Lung (tissue), 12 donors: ENCODE measurements around the gene ACTN3. TPM values are rescaled to one million over a fixed set of nuclear protein-coding genes. Genes with fewer than 3 reads are reported as not detected.

Experiments
- ATAC-seq: fragments of 200-7000 bp; cut with Tn5 transposase; one replicate; pipeline ENCODE4 v1.9.1; 2020; ENCODE audit warnings: moderate number of reproducible peaks; ENCODE audit not compliant: insufficient read depth, low FRiP score
- DNase-seq, 3 donors: peaks; one replicate each; pipeline ENCODE4 v3.0.0-alpha.2; 2013 to 2017
- H3K27ac ChIP-seq, 2 donors: one replicate each; pipeline ENCODE4 v1.5.1; 2013; ENCODE audit warnings: mild to moderate bottlenecking in 2 of 2, moderate library complexity in 2 of 2, control low read depth in 1 of 2, inconsistent platforms in 1 of 2, low read depth in 1 of 2, low read length in 1 of 2
- H3K27me3 ChIP-seq, 3 donors: one replicate each; pipeline ENCODE4 v1.5.1; 2013; ENCODE audit warnings: low read length in 2 of 3; ENCODE audit not compliant: control insufficient read depth in 3 of 3, insufficient read depth in 3 of 3
- H3K36me3 ChIP-seq, 4 donors: one replicate each; pipeline ENCODE4 v1.5.1; 2013; ENCODE audit warnings: low read length in 4 of 4, mild to moderate bottlenecking in 1 of 4, moderate library complexity in 1 of 4; ENCODE audit not compliant: control insufficient read depth in 4 of 4, insufficient read depth in 4 of 4
- H3K4me1 ChIP-seq, 5 donors: one replicate each; pipeline ENCODE4 v1.5.1; 2013; ENCODE audit warnings: low read length in 5 of 5, mild to moderate bottlenecking in 2 of 5, moderate library complexity in 1 of 5; ENCODE audit not compliant: control insufficient read depth in 5 of 5, insufficient read depth in 5 of 5
- H3K4me3 ChIP-seq: one replicate; pipeline ENCODE4 v1.5.1; 2013; ENCODE audit warnings: mild to moderate bottlenecking, control low read depth, moderate library complexity
- H3K9ac ChIP-seq, 2 donors: one replicate each; pipeline ENCODE4 v1.5.1; 2013; ENCODE audit warnings: low read length in 2 of 2, control low read depth in 1 of 2; ENCODE audit not compliant: insufficient read depth in 1 of 2
- H3K9me3 ChIP-seq, 4 donors: one replicate each; pipeline ENCODE4 v1.5.1; 2013; ENCODE audit warnings: low read length in 3 of 4, mild to moderate bottlenecking in 1 of 4, moderate library complexity in 1 of 4; ENCODE audit not compliant: control insufficient read depth in 4 of 4, insufficient read depth in 3 of 4
- WGBS, 2 donors: extraction: QIAGEN DNeasy Blood & Tissue Kit; methylation state at CpG; one replicate each; pipeline ENCODE4 v1.1.7; 2013; 5-methylcytosine and 5-hydroxymethylcytosine counted together
- polyA plus RNA-seq, 2 donors: library from polyadenylated mRNA; stranded (reverse); fragments of 200-250 nt; gene quantifications; one replicate each; pipeline ENCODE4 v1.2.1, GENCODE V29; 2013
- total RNA-seq, 2 donors: library from RNA; depleted of rRNA in 1 of 2; stranded (reverse); fragments of >200 nt in 1 of 2; gene quantifications; one replicate each; pipeline ENCODE4 v1.2.1, GENCODE V29; 2014 to 2021
- TF ChIP-seq, protein P1 (sequence below): IDR thresholded peaks from 2 replicates; pipeline ENCODE4 v1.5.1; 2012; ENCODE audit warnings: mild to moderate bottlenecking; ENCODE audit errors: control extremely low read depth, extremely low read depth
- donor health status: control.
- donor health status: control.
- donor health status: Bipolar disorder and iron deficiency.
- donor health status: healthy.
- donor health status: DM: yes; HTN: yes; CAD: no.

The ACTN3 gene
- total and polyA plus RNA-seq, 4 donors = 0.04 to 0.15 (median 0.07) TPM; not detected in 1

DNA sequence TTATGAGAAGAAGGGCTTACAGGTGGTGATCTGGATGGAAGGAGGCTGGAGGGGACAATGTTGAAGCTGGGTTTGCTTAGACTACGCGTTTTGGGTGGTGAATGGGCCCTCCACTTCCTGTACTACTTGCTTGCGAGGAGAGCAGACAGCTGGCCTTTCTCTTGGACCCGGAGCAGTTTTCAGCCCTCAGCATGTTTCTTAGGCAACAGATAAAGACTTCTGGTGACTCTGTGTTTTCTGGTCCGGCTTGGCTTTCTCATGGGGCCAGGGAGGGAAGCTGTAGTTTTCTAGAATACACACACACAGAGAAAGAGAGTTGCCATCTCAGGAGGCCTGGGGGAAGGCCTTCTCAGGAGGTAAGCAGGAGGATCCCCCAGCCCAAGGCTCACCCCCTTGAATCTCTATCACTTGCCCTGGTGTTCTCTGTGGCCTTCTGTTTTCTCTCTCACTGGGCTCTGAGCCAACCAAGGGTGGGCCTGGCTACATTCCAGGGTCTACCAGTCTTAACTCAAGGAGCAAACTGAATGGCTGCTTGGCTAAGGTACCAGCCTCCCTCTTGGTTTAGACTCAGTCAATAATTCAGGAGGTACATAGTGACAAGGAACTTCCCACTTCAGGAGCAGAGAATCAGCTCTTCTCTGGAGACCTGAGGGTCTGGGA, 48.7 kb downstream of the ACTN3 start:
- no peak for ATAC-seq
- DNase-seq = peak; percentile 87 to 97 (median 94)
- peak overlapping the region; percentile 57 to 94 for H3K9ac ChIP-seq
- no peaks in the 10 kb centered on the region for H3K9me3 ChIP-seq
- peaks cover 0 to 30% (median 15%) of the 10 kb centered on the region in 5 donors for H3K4me1 ChIP-seq
- TF ChIP-seq, protein P1, sequence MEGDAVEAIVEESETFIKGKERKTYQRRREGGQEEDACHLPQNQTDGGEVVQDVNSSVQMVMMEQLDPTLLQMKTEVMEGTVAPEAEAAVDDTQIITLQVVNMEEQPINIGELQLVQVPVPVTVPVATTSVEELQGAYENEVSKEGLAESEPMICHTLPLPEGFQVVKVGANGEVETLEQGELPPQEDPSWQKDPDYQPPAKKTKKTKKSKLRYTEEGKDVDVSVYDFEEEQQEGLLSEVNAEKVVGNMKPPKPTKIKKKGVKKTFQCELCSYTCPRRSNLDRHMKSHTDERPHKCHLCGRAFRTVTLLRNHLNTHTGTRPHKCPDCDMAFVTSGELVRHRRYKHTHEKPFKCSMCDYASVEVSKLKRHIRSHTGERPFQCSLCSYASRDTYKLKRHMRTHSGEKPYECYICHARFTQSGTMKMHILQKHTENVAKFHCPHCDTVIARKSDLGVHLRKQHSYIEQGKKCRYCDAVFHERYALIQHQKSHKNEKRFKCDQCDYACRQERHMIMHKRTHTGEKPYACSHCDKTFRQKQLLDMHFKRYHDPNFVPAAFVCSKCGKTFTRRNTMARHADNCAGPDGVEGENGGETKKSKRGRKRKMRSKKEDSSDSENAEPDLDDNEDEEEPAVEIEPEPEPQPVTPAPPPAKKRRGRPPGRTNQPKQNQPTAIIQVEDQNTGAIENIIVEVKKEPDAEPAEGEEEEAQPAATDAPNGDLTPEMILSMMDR = no peak
- peaks cover 3 to 17% (median 11%) of the 10 kb centered on the region in 4 donors for H3K36me3 ChIP-seq
- 44 to 64% methylated on average over 5 of the region's 5 CpGs for WGBS, 2 donors
- H3K27me3 ChIP-seq = no peaks in the 10 kb centered on the region
- no peak overlapping the region for H3K4me3 ChIP-seq
- H3K27ac ChIP-seq = peak overlapping the region; percentile 8 to 22

DNA sequence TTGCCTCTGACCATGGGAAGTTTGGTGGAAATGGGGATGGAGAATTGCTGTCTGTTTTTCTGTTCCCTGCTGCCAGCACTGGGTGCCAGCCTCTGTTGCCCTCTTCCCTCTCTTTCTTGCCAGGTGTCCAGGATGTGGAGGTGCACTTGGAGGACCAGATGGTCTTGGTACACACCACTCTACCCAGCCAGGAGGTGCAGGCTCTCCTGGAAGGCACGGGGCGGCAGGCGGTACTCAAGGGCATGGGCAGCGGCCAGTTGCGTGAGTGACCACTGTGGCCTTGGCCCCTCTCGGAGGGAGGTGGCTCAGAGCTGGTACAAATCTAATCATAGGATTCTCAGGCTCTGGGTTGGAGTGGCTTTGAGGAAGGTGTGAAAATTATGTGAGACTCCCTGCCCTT, 52.3 kb downstream of the ACTN3 start:
- Histone ChIP-seq H3K9me3 (peaks cover 0 to 2% (median 0%) of the 10 kb centered on the region in 4 donors), H3K27ac (no peak overlapping the region), H3K4me1 (peaks cover 0 to 17% (median 10%) of the 10 kb centered on the region in 5 donors), H3K4me3 (no peak overlapping the region), H3K27me3 (no peaks in the 10 kb centered on the region), H3K9ac (no peak overlapping the region), H3K36me3 (peaks cover 3 to 29% (median 25%) of the 10 kb centered on the region in 4 donors)
- TF ChIP-seq, protein P1 = no peak
- no peak for DNase-seq
- no peak for ATAC-seq
- 95 to 97% methylated on average over 6 of the region's 6 CpGs for WGBS, 2 donors

DNA sequence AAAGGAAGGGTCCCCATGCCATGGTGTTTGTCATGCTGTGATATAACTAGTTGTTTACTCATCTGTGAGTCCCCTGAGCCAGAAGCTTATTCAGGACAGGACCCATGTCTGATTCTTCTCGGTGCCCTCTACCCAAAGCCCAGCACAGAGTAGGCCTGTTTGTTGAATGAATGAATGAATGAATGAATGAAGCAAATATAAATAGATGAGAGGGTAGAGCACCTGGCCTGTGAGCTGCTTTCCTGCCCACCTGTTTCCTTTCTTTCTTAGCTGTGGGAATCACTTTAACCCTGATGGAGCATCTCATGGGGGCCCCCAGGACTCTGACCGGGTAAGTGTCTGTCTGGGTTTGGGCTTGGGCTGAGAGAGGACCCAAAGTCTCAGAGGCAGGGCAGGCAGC, 53.5 kb downstream of the ACTN3 start:
- no peak overlapping the region for H3K9ac ChIP-seq
- no peak overlapping the region for H3K4me3 ChIP-seq
- DNase-seq (no peak), ATAC-seq (no peak)
- H3K27ac ChIP-seq = no peak overlapping the region
- peaks cover 3 to 36% (median 32%) of the 10 kb centered on the region in 4 donors for H3K36me3 ChIP-seq
- WGBS, 2 donors = 69 to 92% methylated on average over 2 of the region's 2 CpGs
- peaks cover 0 to 9% (median 8%) of the 10 kb centered on the region in 5 donors for H3K4me1 ChIP-seq
- TF ChIP-seq, protein P1 = no peak
- H3K9me3 ChIP-seq = peaks cover 0 to 2% (median 0%) of the 10 kb centered on the region in 4 donors
- H3K27me3 ChIP-seq = no peaks in the 10 kb centered on the region
